Gastrocnemius medialis (tissue), 4 donors: ENCODE measurements around the gene HNRNPU.

ENCODE experiments used
- POLR2A ChIP-seq, 2 donors: fragments of 450-650 bp; IDR thresholded peaks; one replicate each; pipeline ENCODE4 v1.6.1; 2017; ENCODE audit warnings: antibody characterized with exemption in 2 of 2, mild to moderate bottlenecking in 2 of 2, moderate library complexity in 2 of 2
- TF ChIP-seq, protein P1 (sequence below), 5 experiments: fragments of 450-650 bp in 3 of 5; fragments of 200-600 bp in 2 of 5; sonication (generic) in 2 of 5; IDR thresholded peaks in 4 of 5; conservative IDR thresholded peaks in 1 of 5; 1 replicate in 4 of 5; 2 replicates in 1 of 5; pipeline ENCODE4 v1.5.1; 2016 to 2019; ENCODE audit warnings: antibody characterized with exemption in 5 of 5, mild to moderate bottlenecking in 3 of 5, moderate library complexity in 3 of 5

DNA sequence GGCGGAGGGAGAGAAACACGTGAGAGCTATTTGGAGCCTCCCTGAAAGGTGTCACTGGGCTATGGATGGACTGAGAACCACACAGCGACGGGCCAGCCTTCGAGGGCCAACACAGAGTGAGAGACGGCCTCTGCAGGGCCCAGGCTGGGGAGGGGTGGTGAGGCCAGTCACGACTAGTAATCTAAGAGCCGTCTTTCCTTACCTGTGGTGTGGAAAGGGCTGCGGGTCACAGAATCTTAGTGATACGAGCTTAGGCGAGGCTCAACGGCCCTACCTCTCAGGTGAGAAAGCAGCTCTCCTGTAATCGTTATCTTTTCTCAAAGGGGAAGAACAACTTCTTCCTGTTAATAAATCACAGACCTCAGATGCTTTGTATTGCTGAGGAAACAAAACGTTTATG is 62.3 kb downstream of the HNRNPU start:
- TF ChIP-seq POLR2A (IDR thresholded peaks at IDR 0.05), result no peak
- TF ChIP-seq, protein P1, sequence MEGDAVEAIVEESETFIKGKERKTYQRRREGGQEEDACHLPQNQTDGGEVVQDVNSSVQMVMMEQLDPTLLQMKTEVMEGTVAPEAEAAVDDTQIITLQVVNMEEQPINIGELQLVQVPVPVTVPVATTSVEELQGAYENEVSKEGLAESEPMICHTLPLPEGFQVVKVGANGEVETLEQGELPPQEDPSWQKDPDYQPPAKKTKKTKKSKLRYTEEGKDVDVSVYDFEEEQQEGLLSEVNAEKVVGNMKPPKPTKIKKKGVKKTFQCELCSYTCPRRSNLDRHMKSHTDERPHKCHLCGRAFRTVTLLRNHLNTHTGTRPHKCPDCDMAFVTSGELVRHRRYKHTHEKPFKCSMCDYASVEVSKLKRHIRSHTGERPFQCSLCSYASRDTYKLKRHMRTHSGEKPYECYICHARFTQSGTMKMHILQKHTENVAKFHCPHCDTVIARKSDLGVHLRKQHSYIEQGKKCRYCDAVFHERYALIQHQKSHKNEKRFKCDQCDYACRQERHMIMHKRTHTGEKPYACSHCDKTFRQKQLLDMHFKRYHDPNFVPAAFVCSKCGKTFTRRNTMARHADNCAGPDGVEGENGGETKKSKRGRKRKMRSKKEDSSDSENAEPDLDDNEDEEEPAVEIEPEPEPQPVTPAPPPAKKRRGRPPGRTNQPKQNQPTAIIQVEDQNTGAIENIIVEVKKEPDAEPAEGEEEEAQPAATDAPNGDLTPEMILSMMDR (IDR thresholded peaks at IDR 0.05 in 4 of 5, conservative IDR thresholded peaks at IDR 0.05 in 1 of 5), result no peak
